Tibial artery (tissue), 4 donors: ENCODE data around the gene AKAIN1.

ENCODE experiments used
- DNase-seq, 2 donors: peaks; one replicate each; pipeline ENCODE4 v3.0.0-alpha.2; 2019
- H3K27ac ChIP-seq, 2 donors: fragments of 200-600 bp; sonication (generic) in 1 of 2; 1 replicate in 1 of 2; 2 replicates in 1 of 2; pipeline ENCODE4 v1.5.1; 2018 to 2019; ENCODE audit warnings: mild to moderate bottlenecking in 1 of 2
- H3K27me3 ChIP-seq, 2 donors: fragments of 200-600 bp; sonication (generic) in 1 of 2; one replicate each; pipeline versions ENCODE4 v1.5.1 to v1.6.0; 2016 to 2019
- H3K36me3 ChIP-seq, 3 donors: fragments of 200-600 bp; sonication (generic) in 2 of 3; one replicate each; pipeline ENCODE4 v1.5.1; 2016 to 2019; ENCODE audit warnings: mild to moderate bottlenecking in 2 of 3
- H3K4me1 ChIP-seq, 4 donors: fragments of 200-600 bp; sonication (generic) in 2 of 4; 1 replicate in 3 of 4; 2 replicates in 1 of 4; pipeline ENCODE4 v1.5.1; 2016 to 2019
- H3K4me3 ChIP-seq, 2 donors: fragments of 200-600 bp; sonication (generic) in 1 of 2; 1 replicate in 1 of 2; 2 replicates in 1 of 2; pipeline ENCODE4 v1.5.1; 2018 to 2019; ENCODE audit warnings: mild to moderate bottlenecking in 2 of 2
- H3K9me3 ChIP-seq, 3 donors: fragments of 200-600 bp; sonication (generic) in 1 of 3; one replicate each; pipeline ENCODE4 v1.5.1; 2016 to 2019
- intact Hi-C: fragments of 100-400 bp; cut with DNase I; formaldehyde crosslinking; loops from one replicate; pipeline ENCODE4 v1.15.0; 2023; ENCODE audit warnings: low total_unique reads
- TF ChIP-seq, protein P1 (sequence below), 2 experiments: fragments of 200-600 bp in 1 of 2; fragments of 450-650 bp in 1 of 2; IDR thresholded peaks; one replicate each; pipeline ENCODE4 v1.5.1; 2017 to 2019; ENCODE audit warnings: antibody characterized with exemption in 2 of 2, mild to moderate bottlenecking in 1 of 2, moderate library complexity in 1 of 2

The AKAIN1 gene

DNA sequence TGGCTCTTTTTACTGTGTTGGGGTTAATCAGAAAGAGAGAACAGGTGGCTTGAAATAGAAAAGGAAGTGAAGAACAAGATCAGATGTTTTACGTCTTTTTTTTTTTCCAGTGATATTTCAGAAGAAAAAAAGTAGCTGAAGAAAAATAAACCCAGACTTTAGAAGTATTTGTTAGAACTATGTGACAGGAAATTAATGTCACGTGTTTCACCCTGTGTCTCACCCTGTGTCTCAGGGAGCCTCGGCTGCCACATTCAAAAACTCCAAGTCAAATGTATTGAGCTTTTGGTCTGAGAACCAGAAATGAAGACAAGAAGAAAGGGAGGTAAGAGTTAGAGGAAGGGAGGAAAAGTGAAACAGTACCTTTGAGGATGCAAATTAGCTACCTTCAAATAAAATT is 38.0 kb downstream of the AKAIN1 start:
- no peak for DNase-seq
- intact Hi-C loops = no loop called here
- TF ChIP-seq, protein P1, sequence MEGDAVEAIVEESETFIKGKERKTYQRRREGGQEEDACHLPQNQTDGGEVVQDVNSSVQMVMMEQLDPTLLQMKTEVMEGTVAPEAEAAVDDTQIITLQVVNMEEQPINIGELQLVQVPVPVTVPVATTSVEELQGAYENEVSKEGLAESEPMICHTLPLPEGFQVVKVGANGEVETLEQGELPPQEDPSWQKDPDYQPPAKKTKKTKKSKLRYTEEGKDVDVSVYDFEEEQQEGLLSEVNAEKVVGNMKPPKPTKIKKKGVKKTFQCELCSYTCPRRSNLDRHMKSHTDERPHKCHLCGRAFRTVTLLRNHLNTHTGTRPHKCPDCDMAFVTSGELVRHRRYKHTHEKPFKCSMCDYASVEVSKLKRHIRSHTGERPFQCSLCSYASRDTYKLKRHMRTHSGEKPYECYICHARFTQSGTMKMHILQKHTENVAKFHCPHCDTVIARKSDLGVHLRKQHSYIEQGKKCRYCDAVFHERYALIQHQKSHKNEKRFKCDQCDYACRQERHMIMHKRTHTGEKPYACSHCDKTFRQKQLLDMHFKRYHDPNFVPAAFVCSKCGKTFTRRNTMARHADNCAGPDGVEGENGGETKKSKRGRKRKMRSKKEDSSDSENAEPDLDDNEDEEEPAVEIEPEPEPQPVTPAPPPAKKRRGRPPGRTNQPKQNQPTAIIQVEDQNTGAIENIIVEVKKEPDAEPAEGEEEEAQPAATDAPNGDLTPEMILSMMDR (IDR thresholded peaks at IDR 0.05) = no peak
- Histone ChIP-seq H3K4me3 (no peak overlapping the region), H3K36me3 (no peaks in the 10 kb centered on the region), H3K4me1 (no peaks in the 10 kb centered on the region), H3K9me3 (no peaks in the 10 kb centered on the region), H3K27me3 (no peaks in the 10 kb centered on the region), H3K27ac (no peak overlapping the region)

DNA sequence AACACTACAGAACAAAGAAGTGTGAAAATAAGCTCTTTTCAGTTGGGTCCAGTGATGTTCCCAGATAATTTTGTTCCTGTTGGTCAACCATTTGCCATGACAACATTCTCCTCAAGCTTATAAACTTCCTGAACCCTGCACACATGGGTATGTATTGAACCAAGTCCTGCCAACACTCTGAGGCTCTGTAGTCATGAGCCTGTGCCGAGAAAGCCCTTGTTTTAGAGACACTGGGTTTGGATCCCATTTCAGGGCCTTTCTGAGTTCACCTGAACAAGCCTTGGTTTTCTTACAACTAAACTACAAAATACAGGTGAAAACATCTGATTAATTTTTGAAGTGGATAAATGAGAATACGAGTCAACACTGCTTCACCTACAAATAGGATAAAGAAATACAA is 38.5 kb downstream of the AKAIN1 start:
- H3K27ac ChIP-seq = no peak overlapping the region
- no peaks in the 10 kb centered on the region for H3K9me3 ChIP-seq
- H3K4me3 ChIP-seq = no peak overlapping the region
- DNase-seq = no peak
- TF ChIP-seq, protein P1 (IDR thresholded peaks at IDR 0.05) = no peak
- H3K36me3 ChIP-seq = no peaks in the 10 kb centered on the region
- intact Hi-C loops = no loop called here
- no peaks in the 10 kb centered on the region for H3K4me1 ChIP-seq
- no peaks in the 10 kb centered on the region for H3K27me3 ChIP-seq

DNA sequence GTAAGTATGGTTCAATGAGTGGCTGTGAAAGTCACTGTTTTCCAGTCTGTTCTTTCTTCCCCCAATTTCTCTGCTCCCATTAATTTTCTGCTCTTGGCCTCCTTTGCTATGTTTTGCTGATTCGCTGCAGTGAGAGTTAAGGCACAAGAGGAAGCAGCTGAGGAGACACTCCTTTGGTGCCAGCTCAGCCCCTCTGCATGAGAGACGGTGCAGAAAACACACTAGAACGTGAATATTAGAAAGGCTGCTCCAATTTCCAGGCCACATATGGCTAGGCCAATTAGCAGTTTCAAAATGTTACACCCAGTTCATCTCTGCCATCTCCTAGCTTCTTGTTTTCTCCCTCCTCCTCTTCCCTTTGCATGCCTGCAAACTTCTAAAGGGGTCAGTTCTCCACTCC is 38.9 kb downstream of the AKAIN1 start:
- H3K4me1 ChIP-seq = no peaks in the 10 kb centered on the region
- no peak overlapping the region for H3K4me3 ChIP-seq
- DNase-seq = no peak
- H3K9me3 ChIP-seq = no peaks in the 10 kb centered on the region
- no peak overlapping the region for H3K27ac ChIP-seq
- TF ChIP-seq, protein P1 (IDR thresholded peaks at IDR 0.05) = no peak
- no peaks in the 10 kb centered on the region for H3K36me3 ChIP-seq
- intact Hi-C loops = no loop called here
- no peaks in the 10 kb centered on the region for H3K27me3 ChIP-seq

DNA sequence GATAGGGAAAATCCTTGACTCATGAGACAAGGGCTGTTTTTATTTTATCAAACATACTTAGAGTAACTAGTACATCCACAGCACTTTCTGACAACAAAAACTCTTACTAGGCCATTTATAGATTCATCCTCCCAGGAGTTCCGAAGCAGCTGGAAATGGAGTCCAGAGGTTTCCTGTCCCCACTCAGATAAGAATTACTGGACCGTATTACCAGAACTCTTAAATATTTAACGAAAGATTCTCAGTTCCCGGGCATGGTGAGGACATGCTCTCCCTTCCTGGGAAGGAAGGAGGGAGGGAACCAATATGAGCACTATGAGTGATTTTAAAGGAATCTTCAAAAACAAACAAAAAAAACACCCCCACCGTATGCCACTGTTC is 41.2 kb downstream of the AKAIN1 start:
- Histone ChIP-seq H3K4me3 (no peak overlapping the region), H3K4me1 (no peaks in the 10 kb centered on the region), H3K27ac (no peak overlapping the region), H3K9me3 (no peaks in the 10 kb centered on the region), H3K27me3 (no peaks in the 10 kb centered on the region), H3K36me3 (no peaks in the 10 kb centered on the region)
- intact Hi-C loops = no loop called here
- DNase-seq = no peak
- TF ChIP-seq, protein P1 (IDR thresholded peaks at IDR 0.05) = no peak

DNA sequence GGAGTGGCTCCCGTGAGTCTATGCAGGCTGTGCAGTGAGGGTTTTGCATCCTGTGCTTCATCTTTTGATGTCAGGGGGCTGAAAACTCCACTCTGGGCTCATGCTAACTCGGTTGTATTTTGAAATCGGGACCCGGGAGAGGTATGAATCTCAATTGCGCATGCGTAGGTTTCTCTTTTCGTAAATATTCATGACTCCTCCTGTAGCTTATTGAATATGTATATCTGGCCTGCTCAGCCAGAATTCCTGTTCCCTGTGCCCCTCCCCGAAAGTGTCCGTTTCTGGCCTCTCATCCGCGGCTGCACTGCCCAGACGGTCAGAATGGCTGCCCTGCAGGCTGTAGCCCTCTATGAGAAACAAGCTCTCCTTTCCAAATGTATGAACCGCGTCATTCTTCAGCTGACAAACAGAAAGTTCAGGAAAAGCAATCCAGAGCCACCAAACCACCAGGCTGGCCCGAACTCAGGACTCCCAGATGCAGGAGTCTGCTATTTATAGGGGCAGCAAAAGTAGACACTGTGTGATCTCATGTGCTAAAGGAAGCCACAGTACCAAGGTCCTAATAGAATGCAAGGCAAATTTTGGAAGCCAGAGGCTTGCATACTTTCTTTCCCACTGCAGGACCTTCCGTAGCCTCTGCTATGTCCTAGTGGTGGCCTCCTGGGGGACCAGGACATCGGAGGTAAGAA is 41.7 kb downstream of the AKAIN1 start:
- H3K4me3 ChIP-seq = no peak overlapping the region
- intact Hi-C loops = no loop called here
- H3K36me3 ChIP-seq = no peaks in the 10 kb centered on the region
- H3K27ac ChIP-seq = no peak overlapping the region
- H3K9me3 ChIP-seq = no peaks in the 10 kb centered on the region
- TF ChIP-seq, protein P1 (IDR thresholded peaks at IDR 0.05) = no peak
- H3K4me1 ChIP-seq = no peaks in the 10 kb centered on the region
- DNase-seq = no peak
- no peaks in the 10 kb centered on the region for H3K27me3 ChIP-seq
